GM12874 (cell line): ENCODE measurements around the gene TRIM31.

Experiments used
- TF ChIP-seq, protein P1 (sequence below): IDR thresholded peaks from 2 replicates; pipeline ENCODE4 v1.5.1; 2011; ENCODE audit warnings: low read depth, mild to moderate bottlenecking, control low read depth, low read length, moderate library complexity; ENCODE audit not compliant: insufficient read depth

Gene TRIM31, protein sequence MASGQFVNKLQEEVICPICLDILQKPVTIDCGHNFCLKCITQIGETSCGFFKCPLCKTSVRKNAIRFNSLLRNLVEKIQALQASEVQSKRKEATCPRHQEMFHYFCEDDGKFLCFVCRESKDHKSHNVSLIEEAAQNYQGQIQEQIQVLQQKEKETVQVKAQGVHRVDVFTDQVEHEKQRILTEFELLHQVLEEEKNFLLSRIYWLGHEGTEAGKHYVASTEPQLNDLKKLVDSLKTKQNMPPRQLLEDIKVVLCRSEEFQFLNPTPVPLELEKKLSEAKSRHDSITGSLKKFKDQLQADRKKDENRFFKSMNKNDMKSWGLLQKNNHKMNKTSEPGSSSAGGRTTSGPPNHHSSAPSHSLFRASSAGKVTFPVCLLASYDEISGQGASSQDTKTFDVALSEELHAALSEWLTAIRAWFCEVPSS

GRCh38 chr6:30113003-30113759 is at the start of gene TRIM31:
TSS of gene TRIM31 (minus strand) at chr6:30113090. CDS start at chr6:30112805, 285 bp downstream.
- TF ChIP-seq, protein P1, sequence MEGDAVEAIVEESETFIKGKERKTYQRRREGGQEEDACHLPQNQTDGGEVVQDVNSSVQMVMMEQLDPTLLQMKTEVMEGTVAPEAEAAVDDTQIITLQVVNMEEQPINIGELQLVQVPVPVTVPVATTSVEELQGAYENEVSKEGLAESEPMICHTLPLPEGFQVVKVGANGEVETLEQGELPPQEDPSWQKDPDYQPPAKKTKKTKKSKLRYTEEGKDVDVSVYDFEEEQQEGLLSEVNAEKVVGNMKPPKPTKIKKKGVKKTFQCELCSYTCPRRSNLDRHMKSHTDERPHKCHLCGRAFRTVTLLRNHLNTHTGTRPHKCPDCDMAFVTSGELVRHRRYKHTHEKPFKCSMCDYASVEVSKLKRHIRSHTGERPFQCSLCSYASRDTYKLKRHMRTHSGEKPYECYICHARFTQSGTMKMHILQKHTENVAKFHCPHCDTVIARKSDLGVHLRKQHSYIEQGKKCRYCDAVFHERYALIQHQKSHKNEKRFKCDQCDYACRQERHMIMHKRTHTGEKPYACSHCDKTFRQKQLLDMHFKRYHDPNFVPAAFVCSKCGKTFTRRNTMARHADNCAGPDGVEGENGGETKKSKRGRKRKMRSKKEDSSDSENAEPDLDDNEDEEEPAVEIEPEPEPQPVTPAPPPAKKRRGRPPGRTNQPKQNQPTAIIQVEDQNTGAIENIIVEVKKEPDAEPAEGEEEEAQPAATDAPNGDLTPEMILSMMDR, result no peak

- TF ChIP-seq, protein P1, result no peak
These were observed 49.6 kb upstream of the TRIM31 start for GRCh38 chr6:30162265-30163089.

DNA sequence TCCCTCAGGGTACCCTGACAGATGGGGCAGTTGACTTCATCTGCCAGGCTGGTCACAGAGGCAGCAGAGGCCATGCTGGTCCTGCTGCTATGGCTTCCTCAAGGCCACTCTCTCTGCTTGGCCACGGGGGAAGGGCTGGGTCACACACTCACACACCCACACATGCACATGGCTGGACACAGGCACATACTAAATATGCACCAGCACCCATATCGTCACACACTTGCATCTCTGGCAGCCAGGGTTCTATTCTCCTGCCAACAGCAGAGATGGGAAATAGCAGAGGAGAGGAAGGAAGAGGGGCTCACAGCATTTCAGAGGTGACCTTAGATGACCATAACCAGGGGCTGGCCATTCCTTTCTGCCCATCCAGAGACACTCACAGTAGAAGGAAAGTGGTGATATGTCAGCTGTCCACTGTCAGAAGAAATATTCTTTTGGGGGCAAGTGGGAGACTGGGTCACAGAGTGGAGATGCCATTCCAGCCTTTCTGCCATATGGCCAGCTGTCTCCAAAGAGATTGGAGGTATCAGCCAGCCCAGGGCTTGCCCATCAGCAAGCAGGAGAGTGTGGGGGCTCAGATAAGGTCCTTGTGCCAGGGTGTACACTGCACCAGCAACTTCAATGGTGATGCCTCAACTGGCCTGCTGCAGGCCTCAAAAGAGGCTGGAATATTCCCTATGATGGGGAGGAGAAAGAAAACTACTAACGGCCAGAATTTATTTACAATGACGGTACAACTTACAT is 48.1 kb upstream of the TRIM31 start, which contains the start of gene TRIM10:
TSS of gene TRIM10 (minus strand) at position 427 of the 747 bp plus-strand sequence. CDS start at position 74, 353 bp downstream.
- TF ChIP-seq, protein P1, result no peak

- TF ChIP-seq, protein P1, result no peak
These were observed 47.3 kb upstream of the TRIM31 start for GRCh38 chr6:30160008-30160784.

GRCh38 chr6:30158475-30159040 is 45.7 kb upstream of the TRIM31 start:
- TF ChIP-seq, protein P1, result no peak

DNA sequence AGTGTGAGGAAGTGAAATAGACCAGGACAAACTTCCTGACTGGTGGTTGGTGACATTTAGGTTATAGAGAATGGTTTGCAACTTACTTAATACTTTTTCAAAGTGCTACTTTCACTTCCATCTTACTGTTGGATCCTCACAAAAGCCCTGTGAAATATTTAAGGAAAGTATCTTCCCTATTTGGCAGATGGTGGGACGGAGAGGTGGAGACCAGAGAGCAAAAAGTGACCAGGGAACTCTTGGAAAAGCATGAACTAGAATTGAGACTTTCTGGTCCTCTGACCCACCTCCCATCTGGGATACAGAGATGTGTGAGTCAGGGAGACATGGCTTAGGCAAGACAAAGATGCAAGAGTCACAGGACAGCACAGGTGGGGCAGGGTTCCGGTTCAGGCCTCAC is 45.1 kb upstream of the TRIM31 start:
- TF ChIP-seq, protein P1, result no peak
